Omental fat pad (tissue), 4 donors: ENCODE data around the gene NCOA7. TPM values are rescaled to one million over a fixed set of nuclear protein-coding genes. Genes with fewer than 3 reads are reported as not detected.

ENCODE experiments used
- ATAC-seq: fragments of 150-250 bp; one replicate; pipeline ENCODE4 v1.9.1; 2016; ENCODE audit warnings: mild to moderate bottlenecking, moderate library complexity; ENCODE audit not compliant: low FRiP score
- DNase-seq: peaks from one replicate; pipeline ENCODE4 v3.0.0-alpha.2; 2019; ENCODE audit warnings: low spot score
- CTCF ChIP-seq, 3 donors: fragments of 450-650 bp; IDR thresholded peaks; one replicate each; pipeline ENCODE4 v1.5.1; 2016 to 2017; ENCODE audit warnings: antibody characterized with exemption in 3 of 3, mild to moderate bottlenecking in 3 of 3, moderate library complexity in 2 of 3
- total RNA-seq, 4 donors: library from RNA; depleted of rRNA; stranded (reverse); fragments of >200 nt; gene quantifications; one replicate each; pipeline ENCODE4 v1.1.0, GENCODE V29; 2016

Gene NCOA7
- total RNA-seq, 4 donors from 2014 or later = 35.3 to 137 (median 53.1) TPM

DNA sequence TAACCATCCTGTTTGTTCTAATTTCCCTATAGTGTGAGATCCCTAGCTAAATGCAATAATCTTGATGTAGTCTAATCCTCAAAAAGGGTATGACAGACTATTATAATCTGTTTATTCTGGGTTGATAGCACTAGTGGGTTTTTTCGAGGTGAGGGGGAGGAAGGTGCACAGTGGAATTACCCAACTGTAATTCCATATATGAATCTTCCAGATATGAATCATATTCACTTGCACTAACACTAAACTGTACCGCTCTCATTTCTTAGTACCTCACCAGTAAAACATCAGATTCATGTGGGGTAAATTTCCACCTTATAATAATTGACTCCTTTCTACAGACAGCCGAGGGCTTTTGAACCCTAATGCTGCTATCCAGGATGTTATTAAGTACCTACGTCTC lies 16.5 kb downstream of the NCOA7 start:
- TF ChIP-seq CTCF (IDR thresholded peaks at IDR 0.05) = no peak
- ATAC-seq (peak; percentile 45), DNase-seq (no peak)

DNA sequence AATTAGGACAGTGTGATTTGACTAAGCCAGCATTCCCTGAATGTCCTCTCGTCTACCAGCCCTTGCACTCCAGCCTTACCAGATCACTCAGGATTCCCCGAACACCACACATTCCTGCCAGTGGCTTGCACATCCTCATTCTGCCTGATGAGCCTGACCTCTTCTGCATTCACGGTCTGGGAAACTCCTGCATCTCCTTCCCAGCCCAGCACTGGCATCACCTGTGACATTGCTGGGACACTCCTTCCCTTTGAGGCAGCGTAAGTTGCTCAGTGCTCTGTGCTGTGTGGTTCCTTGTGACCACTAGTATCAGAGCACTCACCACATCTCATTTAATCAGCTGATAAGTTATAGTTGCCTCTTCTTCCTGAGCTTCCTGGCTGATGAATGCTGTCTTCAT lies 17.3 kb downstream of the NCOA7 start:
- DNase-seq (no peak), ATAC-seq (no peak)
- TF ChIP-seq CTCF (IDR thresholded peaks at IDR 0.05) = no peak

DNA sequence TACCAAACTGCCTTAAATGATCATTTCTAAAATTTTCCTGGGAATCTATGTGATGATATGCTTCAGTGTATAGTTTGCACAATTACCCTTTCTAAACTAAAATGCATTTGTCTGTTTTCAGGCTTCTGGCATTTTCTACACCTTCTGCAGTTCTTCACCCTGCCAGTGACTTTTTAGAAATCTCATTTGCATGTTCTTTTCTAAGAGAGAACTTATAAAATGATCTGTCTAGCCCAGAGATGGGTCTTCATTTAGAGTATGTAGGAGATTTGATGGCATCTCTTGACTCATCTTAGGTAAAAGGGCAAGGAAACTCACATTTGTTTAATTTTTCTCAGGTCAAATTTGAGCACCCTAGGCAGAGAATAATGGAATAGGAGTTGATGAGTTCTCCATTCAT lies 17.8 kb downstream of the NCOA7 start:
- no peak for DNase-seq
- ATAC-seq = no peak
- no peak for TF ChIP-seq CTCF (IDR thresholded peaks at IDR 0.05)

GRCh38 chr6:125809570-125810170 lies 18.9 kb downstream of the NCOA7 start:
- ATAC-seq = no peak
- no peak for DNase-seq
- no peak for TF ChIP-seq CTCF (IDR thresholded peaks at IDR 0.05)

DNA sequence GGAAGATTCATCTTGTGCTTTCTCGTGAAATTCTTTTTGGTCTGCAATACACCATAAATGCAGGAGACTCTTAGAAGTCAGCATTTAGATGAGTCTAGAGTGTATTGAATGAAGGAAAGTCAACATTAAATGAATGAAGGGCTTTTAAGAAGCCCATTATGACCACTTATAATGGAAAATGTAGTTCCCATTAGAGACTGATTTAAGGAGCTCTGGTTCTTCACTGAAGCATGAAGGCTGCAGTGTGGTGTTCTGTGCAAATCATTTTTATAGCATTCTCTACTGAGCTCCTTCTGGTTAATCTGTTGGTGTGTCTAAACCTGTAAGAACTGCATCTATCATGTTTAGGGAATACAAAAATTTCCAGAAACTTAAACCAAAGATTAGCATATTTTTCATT lies 19.7 kb downstream of the NCOA7 start:
- DNase-seq = no peak

GRCh38 chr6:125811259-125811658 lies 20.5 kb downstream of the NCOA7 start:
- no peak for ATAC-seq
- no peak for TF ChIP-seq CTCF (IDR thresholded peaks at IDR 0.05)

More for the DNA sequence above, 19.7 kb downstream of the NCOA7 start:
- no peak for TF ChIP-seq CTCF (IDR thresholded peaks at IDR 0.05)
- no peak for ATAC-seq

More at GRCh38 chr6:125811259-125811658, 20.5 kb downstream of the NCOA7 start:
- DNase-seq = no peak
